ENCODE measurements around the gene FAM53A.

Gene FAM53A

GRCh38 chr4:1623821-1624518, 60.1 kb downstream of the FAM53A start:
- DNase-seq (ENCODE audit: extremely low spot score) = no peak
- TF ChIP-seq FOXA1 (IDR thresholded peaks at IDR 0.05) (no peak), HDGF (IDR thresholded peaks at IDR 0.05; ENCODE audit: borderline replicate concordance) (no peak), FOXK2 (IDR thresholded peaks at IDR 0.05) (no peak), FOXM1 (IDR thresholded peaks at IDR 0.05; ENCODE audit: borderline replicate concordance) (no peak), BHLHE40 (IDR thresholded peaks at IDR 0.05; ENCODE audit: borderline replicate concordance) (no peak), L3MBTL2 (conservative IDR thresholded peaks at IDR 0.05) (no peak), ZNF384 (IDR thresholded peaks at IDR 0.05) (no peak), CTBP1 (IDR thresholded peaks at IDR 0.05; ENCODE audit: borderline replicate concordance) (no peak), ARNT (IDR thresholded peaks at IDR 0.05) (no peak), NFRKB (IDR thresholded peaks at IDR 0.05) (no peak), TARDBP (IDR thresholded peaks at IDR 0.05) (no peak), ELF4 (IDR thresholded peaks at IDR 0.05) (no peak), SUZ12 (IDR thresholded peaks at IDR 0.05) (no peak), PKNOX1 (IDR thresholded peaks at IDR 0.05) (no peak), LEF1 (IDR thresholded peaks at IDR 0.05; ENCODE audit: borderline replicate concordance) (no peak), SP1 (IDR thresholded peaks at IDR 0.05) (no peak)
- POLR2A ChIA-PET = no interaction called here
- CTCF ChIA-PET = no interaction called here

- CTCF ChIA-PET = no interaction called here
- TF ChIP-seq ZNF384 (IDR thresholded peaks at IDR 0.05) (no peak), TARDBP (IDR thresholded peaks at IDR 0.05) (no peak), SP1 (IDR thresholded peaks at IDR 0.05) (no peak), L3MBTL2 (conservative IDR thresholded peaks at IDR 0.05) (no peak), NFRKB (IDR thresholded peaks at IDR 0.05) (no peak), FOXM1 (IDR thresholded peaks at IDR 0.05; ENCODE audit: borderline replicate concordance) (no peak), FOXA1 (IDR thresholded peaks at IDR 0.05) (no peak), SUZ12 (IDR thresholded peaks at IDR 0.05) (no peak), ARNT (IDR thresholded peaks at IDR 0.05) (no peak), HDGF (IDR thresholded peaks at IDR 0.05; ENCODE audit: borderline replicate concordance) (no peak), ELF4 (IDR thresholded peaks at IDR 0.05) (no peak), LEF1 (IDR thresholded peaks at IDR 0.05; ENCODE audit: borderline replicate concordance) (no peak), BHLHE40 (IDR thresholded peaks at IDR 0.05; ENCODE audit: borderline replicate concordance) (no peak), FOXK2 (IDR thresholded peaks at IDR 0.05) (no peak), CTBP1 (IDR thresholded peaks at IDR 0.05; ENCODE audit: borderline replicate concordance) (no peak), PKNOX1 (IDR thresholded peaks at IDR 0.05) (no peak)
- POLR2A ChIA-PET = no interaction called here
- DNase-seq (ENCODE audit: extremely low spot score) = no peak
Measured at GRCh38 chr4:1623400-1623799, 60.7 kb downstream of the FAM53A start.

- TF ChIP-seq ELF4 (IDR thresholded peaks at IDR 0.05) = no peak
- no peak for TF ChIP-seq FOXA1 (IDR thresholded peaks at IDR 0.05)
- no peak for DNase-seq (ENCODE audit: extremely low spot score)
- ChIA-PET POLR2A (no interaction called here), CTCF (no interaction called here)
Measured at GRCh38 chr4:1622956-1623355, 61.2 kb downstream of the FAM53A start.

- CTCF ChIA-PET = no interaction called here
- no peak for TF ChIP-seq CTBP1 (IDR thresholded peaks at IDR 0.05; ENCODE audit: borderline replicate concordance)
- no peak for TF ChIP-seq SUZ12 (IDR thresholded peaks at IDR 0.05)
- TF ChIP-seq ARNT (IDR thresholded peaks at IDR 0.05) = no peak
- TF ChIP-seq LEF1 (IDR thresholded peaks at IDR 0.05; ENCODE audit: borderline replicate concordance) = no peak
- no peak for TF ChIP-seq NFRKB (IDR thresholded peaks at IDR 0.05)
- no peak for TF ChIP-seq FOXA1 (IDR thresholded peaks at IDR 0.05)
- TF ChIP-seq FOXM1 (IDR thresholded peaks at IDR 0.05; ENCODE audit: borderline replicate concordance) = no peak
- TF ChIP-seq BHLHE40 (IDR thresholded peaks at IDR 0.05; ENCODE audit: borderline replicate concordance) = no peak
- TF ChIP-seq ELF4 (IDR thresholded peaks at IDR 0.05) = no peak
- no peak for TF ChIP-seq TARDBP (IDR thresholded peaks at IDR 0.05)
- no peak for TF ChIP-seq HDGF (IDR thresholded peaks at IDR 0.05; ENCODE audit: borderline replicate concordance)
- no peak for TF ChIP-seq SP1 (IDR thresholded peaks at IDR 0.05)
- no peak for TF ChIP-seq ZNF384 (IDR thresholded peaks at IDR 0.05)
- TF ChIP-seq L3MBTL2 (conservative IDR thresholded peaks at IDR 0.05) = no peak
- TF ChIP-seq FOXK2 (IDR thresholded peaks at IDR 0.05) = no peak
Measured at GRCh38 chr4:1622238-1622637, 61.9 kb downstream of the FAM53A start.

GRCh38 chr4:1621526-1621925, 62.6 kb downstream of the FAM53A start:
- TF ChIP-seq ARNT (IDR thresholded peaks at IDR 0.05) = no peak
- TF ChIP-seq TARDBP (IDR thresholded peaks at IDR 0.05) = no peak
- no peak for TF ChIP-seq HDGF (IDR thresholded peaks at IDR 0.05; ENCODE audit: borderline replicate concordance)
- no peak for TF ChIP-seq L3MBTL2 (conservative IDR thresholded peaks at IDR 0.05)
- no peak for TF ChIP-seq LEF1 (IDR thresholded peaks at IDR 0.05; ENCODE audit: borderline replicate concordance)
- no peak for TF ChIP-seq SUZ12 (IDR thresholded peaks at IDR 0.05)
- no peak for TF ChIP-seq FOXK2 (IDR thresholded peaks at IDR 0.05)
- TF ChIP-seq PKNOX1 (IDR thresholded peaks at IDR 0.05) = no peak
- no peak for TF ChIP-seq ELF4 (IDR thresholded peaks at IDR 0.05)
- TF ChIP-seq FOXA1 (IDR thresholded peaks at IDR 0.05) = no peak
- ChIA-PET CTCF (no interaction called here), POLR2A (no interaction called here)
- DNase-seq (ENCODE audit: extremely low spot score) = no peak

More at GRCh38 chr4:1622238-1622637, 61.9 kb downstream of the FAM53A start:
- no peak for DNase-seq (ENCODE audit: extremely low spot score)
- POLR2A ChIA-PET = no interaction called here

- CTCF ChIA-PET = interaction anchor here (1.1 kb wide), 1 partner anchor 10 kb away, joined by 3 read pairs; no protein-coding TSS in a partner anchor
- no peak for DNase-seq (ENCODE audit: extremely low spot score)
- TF ChIP-seq BHLHE40 (IDR thresholded peaks at IDR 0.05; ENCODE audit: borderline replicate concordance) = no peak
- TF ChIP-seq FOXM1 (IDR thresholded peaks at IDR 0.05; ENCODE audit: borderline replicate concordance) = no peak
- TF ChIP-seq ELF4 (IDR thresholded peaks at IDR 0.05) = no peak
- no peak for TF ChIP-seq CTBP1 (IDR thresholded peaks at IDR 0.05; ENCODE audit: borderline replicate concordance)
- no peak for TF ChIP-seq HDGF (IDR thresholded peaks at IDR 0.05; ENCODE audit: borderline replicate concordance)
- TF ChIP-seq FOXA1 (IDR thresholded peaks at IDR 0.05) = no peak
- TF ChIP-seq TARDBP (IDR thresholded peaks at IDR 0.05) = no peak
- no peak for TF ChIP-seq ZNF384 (IDR thresholded peaks at IDR 0.05)
- no peak for TF ChIP-seq NFRKB (IDR thresholded peaks at IDR 0.05)
- TF ChIP-seq FOXK2 (IDR thresholded peaks at IDR 0.05) = no peak
- no peak for TF ChIP-seq LEF1 (IDR thresholded peaks at IDR 0.05; ENCODE audit: borderline replicate concordance)
- TF ChIP-seq SUZ12 (IDR thresholded peaks at IDR 0.05) = no peak
- TF ChIP-seq SP1 (IDR thresholded peaks at IDR 0.05) = no peak
- no peak for TF ChIP-seq ARNT (IDR thresholded peaks at IDR 0.05)
- no peak for TF ChIP-seq L3MBTL2 (conservative IDR thresholded peaks at IDR 0.05)
- no peak for TF ChIP-seq PKNOX1 (IDR thresholded peaks at IDR 0.05)
- POLR2A ChIA-PET = no interaction called here
Measured at GRCh38 chr4:1619151-1619672, 64.9 kb downstream of the FAM53A start.
